Retinal pigment epithelial cell (primary cell): ENCODE results near the gene ATMIN.
A peak's percentile ranks its signal among the peaks of the same experiment; 100 is the strongest.

Source experiments
- DNase-seq: peaks from one replicate; pipeline ENCODE4 v3.0.0-alpha.2; 2010; ENCODE audit warnings: low read depth
- H3K4me3 ChIP-seq: 2 replicates; pipeline ENCODE4 v1.5.1; 2011; ENCODE audit warnings: mild to moderate bottlenecking, low read length, control low read depth, moderate library complexity
- CTCF ChIP-seq: conservative IDR thresholded peaks from 2 replicates; pipeline ENCODE4 v1.5.1; 2011; ENCODE audit warnings: low read depth, low read length, control low read depth, inconsistent platforms

Gene ATMIN

GRCh38 chr16:81004646-81005353 is 30.8 kb upstream of the ATMIN start:
- peak; percentile 56 for TF ChIP-seq CTCF
- peak overlapping the region; percentile 21 for H3K4me3 ChIP-seq
- DNase-seq: no peak

- H3K4me3 ChIP-seq: peak overlapping the region; percentile 94
- no peak for TF ChIP-seq CTCF
- DNase-seq: no peak
Measured at GRCh38 chr16:81005610-81006161, 30.0 kb upstream of the ATMIN start.

- DNase-seq: no peak
- no peak for TF ChIP-seq CTCF
- peak overlapping the region; percentile 94 for H3K4me3 ChIP-seq
Measured at GRCh38 chr16:81006211-81006812, 29.3 kb upstream of the ATMIN start.

GRCh38 chr16:81006813-81007695 is 28.6 kb upstream of the ATMIN start, which contains the start of the genes CENPN and CMC2:
Gene CENPN, plus strand, starts transcription at chr16:81007214. Its CDS starts 4,726 bp downstream, at chr16:81011940.
Gene CMC2, minus strand, starts transcription at chr16:81006885. Its CDS starts 9,491 bp downstream, at chr16:80997394.
- TF ChIP-seq CTCF: no peak
- peak; percentile 96 for DNase-seq
- peak within 1 kb of the TSS; percentile 94 for H3K4me3 ChIP-seq

- H3K4me3 ChIP-seq: peak overlapping the region; percentile 94
- TF ChIP-seq CTCF: no peak
- no peak for DNase-seq
Measured at GRCh38 chr16:81008505-81008789, 27.2 kb upstream of the ATMIN start.

- no peak for TF ChIP-seq CTCF
- no peak for DNase-seq
- no peak overlapping the region for H3K4me3 ChIP-seq
Measured at GRCh38 chr16:81012974-81013373, 22.7 kb upstream of the ATMIN start.
